Right kidney (tissue), 1 donor: ENCODE measurements around the gene CALHM3.

Experiments
- DNase-seq: peaks from one replicate; pipeline ENCODE4 v3.0.0-alpha.2; 2016

The CALHM3 gene

GRCh38 chr10:103449208-103450144 lies 29.6 kb downstream of the CALHM3 start:
- no peak for DNase-seq

GRCh38 chr10:103448746-103449145 lies 30.3 kb downstream of the CALHM3 start:
- DNase-seq, result no peak

- DNase-seq, result no peak
These were observed 31.9 kb downstream of the CALHM3 start for GRCh38 chr10:103447187-103447586.

- no peak for DNase-seq
These were observed 33.1 kb downstream of the CALHM3 start for GRCh38 chr10:103445767-103446567.

- no peak for DNase-seq
These were observed 33.7 kb downstream of the CALHM3 start for GRCh38 chr10:103445366-103445765.

GRCh38 chr10:103444478-103444877 lies 34.6 kb downstream of the CALHM3 start:
- DNase-seq, result no peak

GRCh38 chr10:103443475-103444185 lies 35.4 kb downstream of the CALHM3 start:
- DNase-seq, result no peak

GRCh38 chr10:103442031-103442461 lies 37.0 kb downstream of the CALHM3 start:
- no peak for DNase-seq

- DNase-seq, result no peak
These were observed 37.4 kb downstream of the CALHM3 start for GRCh38 chr10:103441611-103442010.

GRCh38 chr10:103441206-103441605 lies 37.8 kb downstream of the CALHM3 start:
- no peak for DNase-seq

GRCh38 chr10:103440416-103440815 lies 38.6 kb downstream of the CALHM3 start:
- DNase-seq, result no peak

- DNase-seq, result no peak
These were observed 39.3 kb downstream of the CALHM3 start for GRCh38 chr10:103439776-103440175.

- DNase-seq, result no peak
These were observed 45.2 kb downstream of the CALHM3 start for GRCh38 chr10:103433858-103434257.

GRCh38 chr10:103431902-103432301 lies 47.1 kb downstream of the CALHM3 start:
- DNase-seq, result no peak

- no peak for DNase-seq
These were observed 49.4 kb downstream of the CALHM3 start for GRCh38 chr10:103429647-103430046.

GRCh38 chr10:103428989-103429643 lies 49.9 kb downstream of the CALHM3 start:
- no peak for DNase-seq

- no peak for DNase-seq
These were observed 51.2 kb downstream of the CALHM3 start for GRCh38 chr10:103427866-103428265.

- no peak for DNase-seq
These were observed 55.3 kb downstream of the CALHM3 start for GRCh38 chr10:103423748-103424147.
